ENCODE results near the gene BAHD1.

DNA sequence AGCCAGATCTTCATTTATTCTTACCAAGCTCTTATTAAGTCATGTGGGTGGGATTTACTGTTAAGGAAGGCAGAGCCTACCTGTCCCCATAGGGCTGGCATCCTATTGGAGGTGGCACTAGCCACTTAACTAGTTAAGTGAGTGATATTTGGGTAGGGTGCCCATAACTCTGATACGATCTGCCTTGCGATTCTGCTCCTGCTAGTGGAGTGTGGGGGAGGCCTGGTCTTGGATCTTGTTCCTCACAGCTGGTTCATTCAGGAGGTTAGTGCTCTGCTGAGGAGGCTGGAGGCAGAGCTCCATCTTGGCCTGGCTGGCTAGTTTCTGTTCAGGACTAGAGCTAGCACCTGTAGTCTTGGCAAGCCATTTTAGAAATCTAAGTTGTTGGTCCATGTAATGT lies 9.3 kb downstream of the BAHD1 start:
- TF ChIP-seq, protein P1, sequence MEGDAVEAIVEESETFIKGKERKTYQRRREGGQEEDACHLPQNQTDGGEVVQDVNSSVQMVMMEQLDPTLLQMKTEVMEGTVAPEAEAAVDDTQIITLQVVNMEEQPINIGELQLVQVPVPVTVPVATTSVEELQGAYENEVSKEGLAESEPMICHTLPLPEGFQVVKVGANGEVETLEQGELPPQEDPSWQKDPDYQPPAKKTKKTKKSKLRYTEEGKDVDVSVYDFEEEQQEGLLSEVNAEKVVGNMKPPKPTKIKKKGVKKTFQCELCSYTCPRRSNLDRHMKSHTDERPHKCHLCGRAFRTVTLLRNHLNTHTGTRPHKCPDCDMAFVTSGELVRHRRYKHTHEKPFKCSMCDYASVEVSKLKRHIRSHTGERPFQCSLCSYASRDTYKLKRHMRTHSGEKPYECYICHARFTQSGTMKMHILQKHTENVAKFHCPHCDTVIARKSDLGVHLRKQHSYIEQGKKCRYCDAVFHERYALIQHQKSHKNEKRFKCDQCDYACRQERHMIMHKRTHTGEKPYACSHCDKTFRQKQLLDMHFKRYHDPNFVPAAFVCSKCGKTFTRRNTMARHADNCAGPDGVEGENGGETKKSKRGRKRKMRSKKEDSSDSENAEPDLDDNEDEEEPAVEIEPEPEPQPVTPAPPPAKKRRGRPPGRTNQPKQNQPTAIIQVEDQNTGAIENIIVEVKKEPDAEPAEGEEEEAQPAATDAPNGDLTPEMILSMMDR (IDR thresholded peaks at IDR 0.05) = no peak
- no peak for TF ChIP-seq POLR2A (IDR thresholded peaks at IDR 0.05)
